ENCODE measurements around the gene PDE4D.

- TF ChIP-seq CTCF (conservative IDR thresholded peaks at IDR 0.05 in 1 of 2, IDR thresholded peaks at IDR 0.05 in 1 of 2; ENCODE audit: extremely low read depth in 1 of 2, insufficient read depth in 1 of 2, low read depth in 1 of 2, low read length in 2 of 2) (no peak), EZH2 (IDR thresholded peaks at IDR 0.05; ENCODE audit: borderline replicate concordance, low read length) (no peak)
These were observed 427.3 kb downstream of the PDE4D start for GRCh38 chr5:59466271-59466670.
